HCT116 (cell line): ENCODE results near the gene SETD6. TPM values are rescaled to one million over a fixed set of nuclear protein-coding genes. Genes with fewer than 3 reads are reported as not detected.

Experiments
- ATAC-seq: fragments of 200-7000 bp; cut with Tn5 transposase; 2 replicates; pipeline ENCODE4 v1.9.1; 2020; ENCODE audit warnings: mild to moderate bottlenecking, moderate library complexity
- BruUV-seq: library from RNA; stranded (reverse); fragments of 400-500 nt; replicated peaks from 2 replicates; lab custom pipeline; 2021; lab: Mats Ljungman, UMichigan
- CTCF ChIA-PET: fragments of 300-600 bp; sonication (Branson Sonifier 250); formaldehyde crosslinking; loops from one replicate; lab custom pipeline; 2021; ENCODE audit warnings: antibody characterized with exemption; lab: Charles Lee
- POLR2A ChIA-PET: fragments of 300-600, 350-600 bp; sonication (Branson Sonifier 250); formaldehyde crosslinking; loops from one replicate; lab custom pipeline; 2021; ENCODE audit warnings: antibody characterized with exemption; lab: Charles Lee
- RAD21 ChIA-PET, 2 experiments: fragments of 300-600 bp; sonication (Branson Sonifier 250); formaldehyde crosslinking; loops; one replicate each; lab custom pipeline; 2023; ENCODE audit warnings: low total read pairs in 2 of 2; ENCODE audit not compliant: uncharacterized antibody in 2 of 2, unreplicated experiment in 2 of 2, low non-redundant PET in 1 of 2; lab: Charles Lee
- DNase-seq: peaks from one replicate; pipeline ENCODE4 v3.0.0-alpha.2; 2010; ENCODE audit warnings: low read depth, low spot score
- H2AFZ ChIP-seq: fragments of 200-600 bp; shearing (Covaris generic), sonication (generic); 2 replicates; pipeline ENCODE4 v1.6.1; 2017; ENCODE audit warnings: low read depth, mixed run types, mixed read lengths, antibody characterized with exemption, low read length; ENCODE audit not compliant: poor library complexity, severe bottlenecking
- H3K27ac ChIP-seq: 2 replicates; pipeline ENCODE4 v1.5.1; 2012; ENCODE audit warnings: low read depth, low read length
- H3K27me3 ChIP-seq: fragments of 200-600 bp; sonication (generic); 2 replicates; pipeline ENCODE4 v1.6.1; 2016; ENCODE audit warnings: mixed run types, low read length, mixed read lengths; ENCODE audit not compliant: insufficient read depth
- H3K36me3 ChIP-seq, 2 experiments: fragments of 200-500 bp in 1 of 2; fragments of 200-600 bp in 1 of 2; sonication (Bioruptor generic) in 1 of 2; sonication (generic) in 1 of 2; 2 replicates each; pipeline versions ENCODE4 v1.5.1 to v1.6.1; 2014 to 2016; ENCODE audit warnings: low read length in 2 of 2, inconsistent platforms in 1 of 2, mixed read lengths in 1 of 2, mixed run types in 1 of 2; ENCODE audit not compliant: insufficient read depth in 2 of 2, control insufficient read depth in 1 of 2
- H3K4me1 ChIP-seq, 2 experiments: fragments of 200-600 bp in 1 of 2; sonication (generic) in 1 of 2; 2 replicates each; pipeline versions ENCODE4 v1.5.1 to v1.6.1; 2012 to 2017; ENCODE audit warnings: low read length in 2 of 2, inconsistent platforms in 1 of 2, mild to moderate bottlenecking in 1 of 2, mixed read lengths in 1 of 2, mixed run types in 1 of 2, moderate library complexity in 1 of 2; ENCODE audit not compliant: insufficient read depth in 2 of 2, control insufficient read depth in 1 of 2
- H3K4me2 ChIP-seq: fragments of 200-600 bp; sonication (generic); 2 replicates; pipeline ENCODE4 v1.6.1; 2017; ENCODE audit warnings: mixed run types, low read length, mixed read lengths
- H3K4me3 ChIP-seq, 2 experiments: fragments of 200-600 bp in 1 of 2; sonication (generic) in 1 of 2; replicated peaks in 1 of 2; 2 replicates each; pipeline ENCODE4 v1.5.1; 2011 to 2016; ENCODE audit warnings: low read length in 2 of 2, control low read depth in 1 of 2, low read depth in 1 of 2, mild to moderate bottlenecking in 1 of 2, mixed read lengths in 1 of 2, mixed run types in 1 of 2
- H3K79me2 ChIP-seq: fragments of 200-600 bp; sonication (generic); 2 replicates; pipeline ENCODE4 v1.6.1; 2017; ENCODE audit warnings: mild to moderate bottlenecking, mixed run types, low read length, moderate library complexity, mixed read lengths; ENCODE audit not compliant: insufficient read depth
- H3K9ac ChIP-seq: fragments of 200-600 bp; sonication (generic); 2 replicates; pipeline ENCODE4 v1.6.1; 2016; ENCODE audit warnings: low read length, mixed read lengths
- H3K9me2 ChIP-seq: fragments of 200-600 bp; sonication (generic), shearing (Covaris generic); 2 replicates; pipeline ENCODE4 v1.6.1; 2017; ENCODE audit warnings: mixed run types, mild to moderate bottlenecking, moderate library complexity; ENCODE audit not compliant: insufficient read depth
- H3K9me3 ChIP-seq, 2 experiments: fragments of 200-500 bp in 1 of 2; fragments of 200-600 bp in 1 of 2; sonication (Bioruptor generic) in 1 of 2; sonication (generic) in 1 of 2; 2 replicates each; pipeline ENCODE4 v1.6.1; 2014 to 2017; ENCODE audit warnings: low read length in 2 of 2, mixed read lengths in 2 of 2, inconsistent platforms in 1 of 2, low read depth in 1 of 2, mild to moderate bottlenecking in 1 of 2, mixed run types in 1 of 2, moderate library complexity in 1 of 2; ENCODE audit not compliant: control insufficient read depth in 1 of 2, insufficient read depth in 1 of 2
- H4K20me1 ChIP-seq: fragments of 200-600 bp; sonication (generic), shearing (Covaris generic); 2 replicates; pipeline ENCODE4 v1.6.1; 2017; ENCODE audit warnings: mixed run types, mild to moderate bottlenecking, moderate library complexity; ENCODE audit not compliant: insufficient read depth
- CBX3 ChIP-seq: IDR thresholded peaks from 2 replicates; pipeline ENCODE4 v1.6.1; 2012; ENCODE audit warnings: low read depth
- FOSL1 ChIP-seq: IDR thresholded peaks from 2 replicates; pipeline ENCODE4 v1.6.1; 2012; ENCODE audit warnings: low read depth
- RAD21 ChIP-seq: IDR thresholded peaks from 2 replicates; pipeline ENCODE4 v1.6.1; 2012; ENCODE audit warnings: low read depth, mild to moderate bottlenecking
- REST ChIP-seq: IDR thresholded peaks from 2 replicates; pipeline ENCODE4 v1.6.1; 2012; ENCODE audit warnings: low read depth
- TCF7L2 ChIP-seq: IDR thresholded peaks from 2 replicates; pipeline ENCODE4 v1.7.0; 2011; ENCODE audit warnings: borderline replicate concordance, inconsistent platforms; ENCODE audit not compliant: insufficient read depth, insufficient read length; ENCODE audit errors: extremely low read depth
- intact Hi-C: fragments of 100-400 bp; cut with micrococcal nuclease; formaldehyde crosslinking; loops from 2 replicates; pipeline ENCODE4 v1.10.0; 2022
- total RNA-seq: library from RNA; stranded (reverse); gene quantifications from one replicate; pipeline ENCODE4 v1.2.1, GENCODE V29; 2021; ENCODE audit not compliant: unreplicated experiment
- TF ChIP-seq, protein P1 (sequence below), 3 experiments: fragments of 200-600 bp in 1 of 3; sonication (generic) in 1 of 3; IDR thresholded peaks in 2 of 3; conservative IDR thresholded peaks in 1 of 3; 2 replicates each; pipeline ENCODE4 v1.5.1; 2012 to 2017; ENCODE audit warnings: low read depth in 2 of 3, low read length in 2 of 3, antibody characterized with exemption in 1 of 3, borderline replicate concordance in 1 of 3, control low read depth in 1 of 3, mild to moderate bottlenecking in 1 of 3, mixed read lengths in 1 of 3, mixed run types in 1 of 3, moderate library complexity in 1 of 3; ENCODE audit not compliant: insufficient read depth in 1 of 3

Gene SETD6
- total RNA-seq, 1 experiment from 2014 or later: 26.6 TPM

- ChIA-PET CTCF (interaction anchor here (1.4 to 2.3 kb wide), 4 partner anchors 157 to 262 kb away, joined by 3 to 14 read pairs (median 8); no protein-coding TSS in a partner anchor), RAD21 (interaction anchor here in 1 of 2 experiments (0.6 kb wide), 1 partner anchor 194 kb away, joined by 3 read pairs; no protein-coding TSS in a partner anchor), POLR2A (interaction anchor here (1.6 kb wide), 1 partner anchor 157 kb away, joined by 4 read pairs; no protein-coding TSS in a partner anchor)
- ATAC-seq (no peak), DNase-seq (no peak)
- BruUV-seq: no TSS peak
- no peak for TF ChIP-seq TCF7L2
- no peak for TF ChIP-seq FOSL1
- TF ChIP-seq, protein P1, sequence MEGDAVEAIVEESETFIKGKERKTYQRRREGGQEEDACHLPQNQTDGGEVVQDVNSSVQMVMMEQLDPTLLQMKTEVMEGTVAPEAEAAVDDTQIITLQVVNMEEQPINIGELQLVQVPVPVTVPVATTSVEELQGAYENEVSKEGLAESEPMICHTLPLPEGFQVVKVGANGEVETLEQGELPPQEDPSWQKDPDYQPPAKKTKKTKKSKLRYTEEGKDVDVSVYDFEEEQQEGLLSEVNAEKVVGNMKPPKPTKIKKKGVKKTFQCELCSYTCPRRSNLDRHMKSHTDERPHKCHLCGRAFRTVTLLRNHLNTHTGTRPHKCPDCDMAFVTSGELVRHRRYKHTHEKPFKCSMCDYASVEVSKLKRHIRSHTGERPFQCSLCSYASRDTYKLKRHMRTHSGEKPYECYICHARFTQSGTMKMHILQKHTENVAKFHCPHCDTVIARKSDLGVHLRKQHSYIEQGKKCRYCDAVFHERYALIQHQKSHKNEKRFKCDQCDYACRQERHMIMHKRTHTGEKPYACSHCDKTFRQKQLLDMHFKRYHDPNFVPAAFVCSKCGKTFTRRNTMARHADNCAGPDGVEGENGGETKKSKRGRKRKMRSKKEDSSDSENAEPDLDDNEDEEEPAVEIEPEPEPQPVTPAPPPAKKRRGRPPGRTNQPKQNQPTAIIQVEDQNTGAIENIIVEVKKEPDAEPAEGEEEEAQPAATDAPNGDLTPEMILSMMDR (IDR thresholded peaks at IDR 0.05 in 2 of 3, conservative IDR thresholded peaks at IDR 0.05 in 1 of 3; ENCODE audit: borderline replicate concordance in 1 of 3, insufficient read depth in 1 of 3, low read depth in 2 of 3, low read length in 2 of 3): no peak
- no peak for TF ChIP-seq REST
- TF ChIP-seq CBX3: no peak
- TF ChIP-seq RAD21: no peak
- no peaks in the 10 kb centered on the region for H4K20me1 ChIP-seq
- H3K4me3 ChIP-seq: no peak overlapping the region
- H3K4me1 ChIP-seq: peaks cover 0 to 17% of the 10 kb centered on the region in 2 experiments; a peak in 3 of 4 replicates
- no peak overlapping the region for H3K27ac ChIP-seq
- no peak overlapping the region for H3K9ac ChIP-seq
- no peak overlapping the region for H2AFZ ChIP-seq
- H3K27me3 ChIP-seq: no peaks in the 10 kb centered on the region
- intact Hi-C loops: no loop called here
- no peaks in the 10 kb centered on the region for H3K9me3 ChIP-seq
- H3K9me2 ChIP-seq: no peaks in the 10 kb centered on the region
- no peak overlapping the region for H3K4me2 ChIP-seq
- no peaks in the 10 kb centered on the region for H3K79me2 ChIP-seq
- no peaks in the 10 kb centered on the region for H3K36me3 ChIP-seq
Measured at GRCh38 chr16:58493756-58494431, 21.4 kb upstream of the SETD6 start.
